H1 (cell line): ENCODE results near the gene CEMIP2.

ENCODE experiments used
- EP300 ChIP-seq, 2 experiments: IDR thresholded peaks; 1 replicate in 1 of 2; 2 replicates in 1 of 2; pipeline ENCODE4 v1.6.1; 2011 to 2012; ENCODE audit warnings: low read depth in 2 of 2, low read length in 2 of 2, mild to moderate bottlenecking in 2 of 2, borderline replicate concordance in 1 of 2, inconsistent platforms in 1 of 2, moderate library complexity in 1 of 2
- POLR2A ChIP-seq, 2 experiments: IDR thresholded peaks; 1 replicate in 1 of 2; 2 replicates in 1 of 2; pipeline ENCODE4 v1.6.1; 2011; ENCODE audit warnings: low read depth in 2 of 2, low read length in 2 of 2, mild to moderate bottlenecking in 2 of 2; ENCODE audit errors: control extremely low read depth in 1 of 2
- POLR2AphosphoS5 ChIP-seq: IDR thresholded peaks from 2 replicates; pipeline ENCODE4 v1.6.1; 2011; ENCODE audit warnings: low read depth, low read length
- RBBP5 ChIP-seq: IDR thresholded peaks from 2 replicates; pipeline ENCODE4 v1.7.1; 2012; ENCODE audit warnings: low read depth, mild to moderate bottlenecking, inconsistent platforms, low read length, moderate library complexity, borderline replicate concordance
- TBP ChIP-seq: IDR thresholded peaks from 2 replicates; pipeline ENCODE4 v1.6.1; 2011; ENCODE audit warnings: low read depth, low read length, improper control_type of control experiment
- TF ChIP-seq, protein P1 (sequence below): IDR thresholded peaks from 2 replicates; pipeline ENCODE4 v1.6.1; 2012; ENCODE audit warnings: low read length, inconsistent platforms
- TF ChIP-seq, protein P2 (sequence below), 3 experiments: IDR thresholded peaks; 1 replicate in 2 of 3; 2 replicates in 1 of 3; pipeline versions ENCODE4 v1.5.1 to v1.6.1; 2011; ENCODE audit warnings: low read length in 3 of 3, mild to moderate bottlenecking in 3 of 3, inconsistent platforms in 2 of 3, low read depth in 1 of 3, moderate library complexity in 1 of 3; ENCODE audit not compliant: insufficient read depth in 1 of 3; ENCODE audit errors: control extremely low read depth in 1 of 3

DNA sequence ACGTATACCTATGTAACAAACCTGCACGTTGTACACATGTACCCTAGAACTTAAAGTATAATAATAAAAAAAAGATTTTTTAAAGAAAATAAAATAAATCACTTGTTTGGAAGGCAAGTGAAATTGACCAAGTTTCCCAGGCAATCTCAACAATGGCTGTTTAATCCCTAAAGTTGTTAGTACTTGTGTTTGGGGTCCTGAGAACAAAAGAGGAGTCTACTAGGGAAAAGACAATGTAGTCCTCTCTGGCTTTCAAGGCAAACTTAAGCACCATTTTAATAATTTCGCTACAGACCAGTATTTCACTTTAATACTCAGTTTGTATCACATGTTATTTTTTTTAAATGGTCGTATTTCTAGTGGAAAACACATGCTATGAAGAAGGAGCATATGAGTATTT lies 14.2 kb downstream of the CEMIP2 start:
- TF ChIP-seq POLR2A (IDR thresholded peaks at IDR 0.05; ENCODE audit: control extremely low read depth in 1 of 2, low read depth in 2 of 2, low read length in 2 of 2) (no peak), RBBP5 (no peak), TBP (no peak), POLR2AphosphoS5 (no peak), EP300 (IDR thresholded peaks at IDR 0.05; ENCODE audit: borderline replicate concordance in 1 of 2, low read depth in 2 of 2, low read length in 2 of 2) (no peak)
- TF ChIP-seq, protein P1, sequence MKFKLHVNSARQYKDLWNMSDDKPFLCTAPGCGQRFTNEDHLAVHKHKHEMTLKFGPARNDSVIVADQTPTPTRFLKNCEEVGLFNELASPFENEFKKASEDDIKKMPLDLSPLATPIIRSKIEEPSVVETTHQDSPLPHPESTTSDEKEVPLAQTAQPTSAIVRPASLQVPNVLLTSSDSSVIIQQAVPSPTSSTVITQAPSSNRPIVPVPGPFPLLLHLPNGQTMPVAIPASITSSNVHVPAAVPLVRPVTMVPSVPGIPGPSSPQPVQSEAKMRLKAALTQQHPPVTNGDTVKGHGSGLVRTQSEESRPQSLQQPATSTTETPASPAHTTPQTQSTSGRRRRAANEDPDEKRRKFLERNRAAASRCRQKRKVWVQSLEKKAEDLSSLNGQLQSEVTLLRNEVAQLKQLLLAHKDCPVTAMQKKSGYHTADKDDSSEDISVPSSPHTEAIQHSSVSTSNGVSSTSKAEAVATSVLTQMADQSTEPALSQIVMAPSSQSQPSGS: no peak
- TF ChIP-seq, protein P2, sequence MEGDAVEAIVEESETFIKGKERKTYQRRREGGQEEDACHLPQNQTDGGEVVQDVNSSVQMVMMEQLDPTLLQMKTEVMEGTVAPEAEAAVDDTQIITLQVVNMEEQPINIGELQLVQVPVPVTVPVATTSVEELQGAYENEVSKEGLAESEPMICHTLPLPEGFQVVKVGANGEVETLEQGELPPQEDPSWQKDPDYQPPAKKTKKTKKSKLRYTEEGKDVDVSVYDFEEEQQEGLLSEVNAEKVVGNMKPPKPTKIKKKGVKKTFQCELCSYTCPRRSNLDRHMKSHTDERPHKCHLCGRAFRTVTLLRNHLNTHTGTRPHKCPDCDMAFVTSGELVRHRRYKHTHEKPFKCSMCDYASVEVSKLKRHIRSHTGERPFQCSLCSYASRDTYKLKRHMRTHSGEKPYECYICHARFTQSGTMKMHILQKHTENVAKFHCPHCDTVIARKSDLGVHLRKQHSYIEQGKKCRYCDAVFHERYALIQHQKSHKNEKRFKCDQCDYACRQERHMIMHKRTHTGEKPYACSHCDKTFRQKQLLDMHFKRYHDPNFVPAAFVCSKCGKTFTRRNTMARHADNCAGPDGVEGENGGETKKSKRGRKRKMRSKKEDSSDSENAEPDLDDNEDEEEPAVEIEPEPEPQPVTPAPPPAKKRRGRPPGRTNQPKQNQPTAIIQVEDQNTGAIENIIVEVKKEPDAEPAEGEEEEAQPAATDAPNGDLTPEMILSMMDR (IDR thresholded peaks at IDR 0.05; ENCODE audit: control extremely low read depth in 1 of 3, insufficient read depth in 1 of 3, low read depth in 1 of 3, low read length in 3 of 3): no peak
